ENCODE measurements around the gene DOCK2. TPM values are rescaled to one million over a fixed set of nuclear protein-coding genes. Genes with fewer than 3 reads are reported as not detected.

DOCK2 gene
- polyA plus RNA-seq, 1 donor (not counting 4 experiments of a cell fraction or from before 2014, with no cell fraction given) = 0.21 TPM

DNA sequence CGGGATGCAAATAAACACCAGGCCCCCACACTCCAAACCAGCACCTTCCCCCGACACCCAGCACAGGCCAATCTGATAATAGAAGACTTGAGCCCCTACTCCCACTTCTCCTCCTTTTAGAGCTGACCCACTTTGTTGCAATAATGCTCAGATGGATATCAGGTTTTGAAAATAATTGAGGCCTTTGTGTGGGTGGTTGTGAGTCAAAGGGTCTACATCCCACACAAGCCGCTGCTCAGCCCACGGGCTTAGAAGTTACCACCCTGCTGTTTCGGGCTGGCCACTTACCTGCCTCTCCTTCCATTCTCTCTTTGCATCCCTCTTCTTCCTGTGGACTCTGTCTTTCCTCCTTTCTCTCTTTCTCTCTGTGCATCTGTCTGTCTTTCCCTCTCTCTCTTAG is 432.4 kb downstream of the DOCK2 start:
- Histone ChIP-seq H3K27ac (ENCODE audit: control insufficient read depth, insufficient read depth, low read length) (no peak overlapping the region), H3K4me1 (ENCODE audit: control insufficient read depth, extremely low read depth, insufficient read depth, low read length) (no peaks in the 10 kb centered on the region), H3K9me1 (ENCODE audit: control insufficient read depth, extremely low read depth, insufficient read depth, low read length) (no peaks in the 10 kb centered on the region), H3K27me3 (ENCODE audit: control insufficient read depth, extremely low read depth, insufficient read depth, low read length) (no peaks in the 10 kb centered on the region), H3K9ac (ENCODE audit: control insufficient read depth, extremely low read depth, insufficient read depth, low read length) (no peak overlapping the region), H3K4me3 (ENCODE audit: control insufficient read depth in 2 of 3, extremely low read depth in 1 of 3, insufficient read depth in 2 of 3, low read depth in 1 of 3, low read length in 3 of 3) (no peak overlapping the region), H4K20me1 (ENCODE audit: control insufficient read depth, extremely low read depth, insufficient read depth, low read length) (no peaks in the 10 kb centered on the region), H3K9me3 (ENCODE audit: control insufficient read depth, low read depth, low read length) (no peaks in the 10 kb centered on the region), H3K36me3 (ENCODE audit: control insufficient read depth in 2 of 2, extremely low read depth in 1 of 2, insufficient read depth in 2 of 2, low read length in 2 of 2) (no peaks in the 10 kb centered on the region), H3K79me2 (ENCODE audit: control insufficient read depth, insufficient read depth, low read length) (no peaks in the 10 kb centered on the region), H2AFZ (ENCODE audit: control insufficient read depth, low read length) (no peak overlapping the region), H3K4me2 (ENCODE audit: control insufficient read depth, extremely low read depth, insufficient read depth, low read depth, low read length) (no peak overlapping the region)
- FAIRE-seq = no peak
- TF ChIP-seq EZH2 (IDR thresholded peaks at IDR 0.05; ENCODE audit: low read length) (no peak), CTCF (optimal IDR thresholded peaks at IDR 0.05 in 1 of 3, IDR thresholded peaks at IDR 0.05 in 1 of 3, conservative IDR thresholded peaks at IDR 0.05 in 1 of 3; ENCODE audit: extremely low read depth in 1 of 3, insufficient read depth in 2 of 3, low read length in 3 of 3) (no peak)
- no peak for DNase-seq (ENCODE audit: low read depth, low spot score)
- dilution Hi-C loops (cut with MboI; ENCODE audit: extremely low pct_ligation_motif_present, low sequenced_read_pairs) = no loop called here

DNA sequence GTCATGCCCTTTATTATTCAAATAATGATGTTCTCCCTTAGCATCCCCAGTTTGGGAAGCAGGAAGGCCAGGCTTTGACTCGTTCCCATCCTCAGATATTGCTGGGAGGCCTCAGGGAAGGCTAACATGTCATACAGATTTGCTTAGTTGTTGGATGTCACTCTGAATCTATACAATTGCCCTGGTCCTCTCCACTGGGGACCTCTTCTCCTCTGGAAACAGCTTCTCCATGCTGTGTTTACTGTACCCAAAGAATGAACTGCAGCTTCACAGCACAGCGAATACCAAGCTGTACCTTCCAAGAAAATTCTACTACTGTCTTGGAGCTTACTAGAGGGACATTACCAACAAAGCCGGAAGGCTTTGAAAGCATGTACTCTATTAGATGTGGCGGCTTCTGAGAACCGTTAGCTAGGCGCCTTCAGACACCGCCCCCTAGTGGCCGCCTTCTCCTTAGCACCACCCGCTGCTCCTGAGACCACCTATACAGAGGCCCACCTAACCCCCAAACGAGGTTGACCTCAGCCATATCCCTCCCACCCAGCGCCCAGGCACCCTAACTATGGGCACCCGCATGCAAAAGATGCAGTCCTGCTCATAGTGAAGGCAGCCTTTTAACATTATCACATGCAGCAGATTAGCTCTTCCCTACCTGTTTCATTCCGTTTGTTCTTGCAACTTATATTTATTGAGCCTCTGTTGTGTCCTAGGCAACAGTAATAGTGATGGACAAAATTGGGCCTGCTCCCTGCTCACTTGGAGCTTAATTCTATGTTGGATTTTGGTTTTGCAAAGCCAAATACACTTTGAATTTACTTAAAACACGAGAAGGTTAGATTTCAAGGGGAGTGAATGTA is 433.7 kb downstream of the DOCK2 start:
- Histone ChIP-seq H3K9me1 (ENCODE audit: control insufficient read depth, extremely low read depth, insufficient read depth, low read length) (no peaks in the 10 kb centered on the region), H4K20me1 (ENCODE audit: control insufficient read depth, extremely low read depth, insufficient read depth, low read length) (no peaks in the 10 kb centered on the region), H3K9me3 (ENCODE audit: control insufficient read depth, low read depth, low read length) (no peaks in the 10 kb centered on the region), H3K27ac (ENCODE audit: control insufficient read depth, insufficient read depth, low read length) (no peak overlapping the region), H3K36me3 (ENCODE audit: control insufficient read depth in 2 of 2, extremely low read depth in 1 of 2, insufficient read depth in 2 of 2, low read length in 2 of 2) (no peaks in the 10 kb centered on the region), H3K9ac (ENCODE audit: control insufficient read depth, extremely low read depth, insufficient read depth, low read length) (no peak overlapping the region), H3K4me2 (ENCODE audit: control insufficient read depth, extremely low read depth, insufficient read depth, low read depth, low read length) (no peak overlapping the region), H3K27me3 (ENCODE audit: control insufficient read depth, extremely low read depth, insufficient read depth, low read length) (no peaks in the 10 kb centered on the region), H2AFZ (ENCODE audit: control insufficient read depth, low read length) (no peak overlapping the region), H3K79me2 (ENCODE audit: control insufficient read depth, insufficient read depth, low read length) (no peaks in the 10 kb centered on the region), H3K4me3 (ENCODE audit: control insufficient read depth in 2 of 3, extremely low read depth in 1 of 3, insufficient read depth in 2 of 3, low read depth in 1 of 3, low read length in 3 of 3) (no peak overlapping the region), H3K4me1 (ENCODE audit: control insufficient read depth, extremely low read depth, insufficient read depth, low read length) (no peaks in the 10 kb centered on the region)
- dilution Hi-C loops (cut with MboI; ENCODE audit: extremely low pct_ligation_motif_present, low sequenced_read_pairs) = no loop called here
- FAIRE-seq = no peak
- TF ChIP-seq CTCF (optimal IDR thresholded peaks at IDR 0.05 in 1 of 3, IDR thresholded peaks at IDR 0.05 in 1 of 3, conservative IDR thresholded peaks at IDR 0.05 in 1 of 3; ENCODE audit: extremely low read depth in 1 of 3, insufficient read depth in 2 of 3, low read length in 3 of 3) (peak; percentile 65 to 85 (median 67)), EZH2 (IDR thresholded peaks at IDR 0.05; ENCODE audit: low read length) (no peak)
- no peak for DNase-seq (ENCODE audit: low read depth, low spot score)

Measured in keratinocyte (primary cell).